Measurements from ENCODE around the gene PKN3. TPM values are rescaled to one million over a fixed set of nuclear protein-coding genes. Genes with fewer than 3 reads are reported as not detected.

PKN3 gene
- polyA plus RNA-seq, 4 donors: 5.9 to 14.8 (median 9.2) TPM

DNA sequence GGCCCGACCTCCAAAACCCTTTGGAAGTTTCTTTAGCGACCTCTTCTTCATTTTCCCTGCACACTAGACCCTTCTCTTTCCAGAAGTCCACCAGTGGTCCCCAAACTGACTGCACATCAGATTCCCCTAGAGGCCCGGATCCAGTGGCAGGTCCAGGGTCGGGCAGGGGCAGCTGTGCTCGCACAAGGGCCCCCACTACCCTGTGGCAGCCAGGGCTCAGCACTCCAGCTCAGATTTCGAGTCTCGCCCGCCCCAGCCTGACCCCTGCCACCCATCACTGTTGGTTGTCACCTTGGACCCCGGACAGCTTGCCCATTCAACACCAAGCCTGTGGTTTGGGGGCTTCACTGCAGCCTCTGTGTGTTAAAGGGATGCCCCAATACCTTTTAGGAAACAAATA is 29.4 kb downstream of the PKN3 start:
- no peak for DNase-seq (ENCODE audit: low read depth in 4 of 4, low spot score in 3 of 4)

DNA sequence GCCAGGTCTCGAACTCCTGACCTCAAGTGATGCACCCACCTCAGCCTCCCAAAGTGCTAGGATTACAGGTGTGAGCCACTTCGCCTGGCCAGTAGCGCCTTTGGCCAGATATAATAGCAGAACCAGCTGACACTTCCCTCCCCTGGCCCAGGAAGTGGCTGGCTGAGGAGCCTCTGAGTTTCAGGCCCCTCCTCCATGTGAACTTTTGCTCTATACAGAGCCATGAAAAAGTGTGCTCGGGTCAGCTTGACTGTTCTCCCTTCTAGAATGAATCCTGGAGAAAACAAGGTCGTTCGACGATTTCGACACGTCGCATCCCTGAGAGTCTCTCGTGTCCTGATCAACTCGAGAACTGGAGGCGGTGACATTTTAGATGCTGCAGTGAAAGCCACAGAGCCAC is 30.3 kb downstream of the PKN3 start:
- no peak for DNase-seq (ENCODE audit: low read depth in 4 of 4, low spot score in 3 of 4)

DNA sequence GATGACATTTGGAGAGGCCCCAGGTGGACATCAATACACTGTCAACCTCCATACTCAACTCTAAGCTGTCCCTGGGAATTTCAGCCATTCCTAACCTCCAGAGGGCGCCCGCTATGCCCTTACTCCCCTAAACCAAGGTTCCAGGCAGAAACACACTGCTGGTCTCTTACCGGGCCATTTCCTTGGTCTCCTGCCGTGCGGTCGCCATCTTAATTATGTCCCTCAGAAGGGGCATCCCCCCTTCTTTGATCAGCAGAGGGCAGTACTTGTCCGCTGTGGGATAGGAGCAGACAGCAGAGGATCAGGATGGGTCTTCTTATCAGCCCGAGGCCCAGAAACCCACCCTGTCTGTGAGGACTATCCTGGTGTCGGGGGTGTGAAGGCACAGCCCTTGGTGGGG is 31.0 kb downstream of the PKN3 start:
- peak; percentile 54 to 64 (median 59) for DNase-seq (ENCODE audit: low read depth in 4 of 4, low spot score in 3 of 4)

DNA sequence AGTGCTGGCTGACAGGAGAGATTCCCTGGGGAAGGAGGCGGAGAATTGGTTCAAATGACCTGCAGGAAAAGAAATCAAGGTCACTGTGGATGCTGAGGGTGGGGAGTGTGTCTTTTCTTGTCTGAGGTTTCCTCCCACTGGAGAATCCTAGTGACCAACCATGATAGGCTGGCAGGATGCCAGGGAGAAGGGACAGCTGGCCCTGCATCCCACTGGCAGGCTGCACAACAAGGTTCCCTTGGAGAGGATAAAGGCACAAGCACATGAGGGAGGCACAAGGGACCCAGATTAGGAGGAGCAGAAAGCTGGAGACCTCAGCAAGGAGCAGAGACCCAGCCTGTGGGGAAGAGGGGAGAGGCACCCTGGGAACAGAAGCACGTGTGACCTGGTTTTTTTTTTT is 33.1 kb downstream of the PKN3 start:
- DNase-seq (ENCODE audit: low read depth in 4 of 4, low spot score in 3 of 4): no peak

DNA sequence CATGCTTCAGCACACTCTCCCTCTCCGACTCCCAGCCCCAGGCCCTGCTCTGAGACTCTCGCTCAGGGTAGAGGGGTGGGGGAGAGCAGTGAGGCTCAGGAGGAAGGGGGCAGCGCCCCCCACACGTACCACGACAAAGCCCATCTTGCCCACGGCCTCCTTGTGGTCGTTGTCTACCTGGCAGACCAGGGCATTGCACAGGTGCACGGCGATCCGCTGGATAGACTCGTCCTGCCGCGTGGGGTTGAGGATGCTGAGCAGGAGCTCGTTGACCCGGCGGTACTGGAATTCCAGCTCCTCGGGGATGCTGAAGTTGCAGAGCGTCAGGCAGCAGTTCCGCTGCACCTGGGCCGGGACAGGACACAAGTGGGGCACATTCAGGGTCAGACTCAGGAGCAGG is 40.1 kb downstream of the PKN3 start:
- DNase-seq (ENCODE audit: low read depth in 4 of 4, low spot score in 3 of 4): no peak

DNA sequence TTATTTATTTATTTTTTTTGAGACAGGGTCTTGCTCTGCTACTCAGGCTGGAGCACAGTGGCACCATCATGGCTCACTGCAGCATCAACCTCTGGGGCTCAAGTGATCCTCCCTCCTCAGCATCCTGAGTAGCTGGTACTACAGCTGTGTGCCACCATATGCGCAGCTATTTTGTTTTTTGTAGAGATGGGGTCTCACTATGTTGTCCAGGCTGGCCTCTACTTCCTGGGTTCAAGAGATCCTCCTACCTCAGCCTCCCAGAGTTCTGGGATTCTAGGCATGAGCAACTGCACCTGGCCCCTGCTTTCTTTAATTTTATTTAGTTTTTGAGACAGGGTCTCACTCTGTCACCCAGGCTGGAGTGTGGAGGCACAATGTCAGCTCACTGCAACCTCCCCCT is 41.1 kb downstream of the PKN3 start:
- DNase-seq (ENCODE audit: low read depth in 4 of 4, low spot score in 3 of 4): no peak

DNA sequence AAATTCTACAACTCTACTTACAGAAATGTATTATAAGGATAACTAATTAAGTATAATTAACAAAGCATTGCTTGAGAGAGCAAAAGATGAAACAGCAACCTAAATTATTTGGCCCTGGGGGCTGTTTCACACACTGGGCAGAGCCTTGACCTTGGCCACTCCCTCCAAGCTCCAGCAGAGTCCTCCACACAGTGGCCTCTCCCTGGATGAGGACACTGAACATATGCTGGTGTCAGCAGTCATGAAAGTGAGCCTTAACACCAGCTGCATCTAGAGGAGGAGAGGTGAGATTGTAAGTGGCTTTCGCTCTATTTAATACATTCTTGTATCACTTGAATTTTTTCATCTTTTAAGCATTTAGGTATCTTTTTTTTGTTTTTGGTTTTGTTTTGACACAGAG is 44.9 kb downstream of the PKN3 start:
- no peak for DNase-seq (ENCODE audit: low read depth in 4 of 4, low spot score in 3 of 4)

DNA sequence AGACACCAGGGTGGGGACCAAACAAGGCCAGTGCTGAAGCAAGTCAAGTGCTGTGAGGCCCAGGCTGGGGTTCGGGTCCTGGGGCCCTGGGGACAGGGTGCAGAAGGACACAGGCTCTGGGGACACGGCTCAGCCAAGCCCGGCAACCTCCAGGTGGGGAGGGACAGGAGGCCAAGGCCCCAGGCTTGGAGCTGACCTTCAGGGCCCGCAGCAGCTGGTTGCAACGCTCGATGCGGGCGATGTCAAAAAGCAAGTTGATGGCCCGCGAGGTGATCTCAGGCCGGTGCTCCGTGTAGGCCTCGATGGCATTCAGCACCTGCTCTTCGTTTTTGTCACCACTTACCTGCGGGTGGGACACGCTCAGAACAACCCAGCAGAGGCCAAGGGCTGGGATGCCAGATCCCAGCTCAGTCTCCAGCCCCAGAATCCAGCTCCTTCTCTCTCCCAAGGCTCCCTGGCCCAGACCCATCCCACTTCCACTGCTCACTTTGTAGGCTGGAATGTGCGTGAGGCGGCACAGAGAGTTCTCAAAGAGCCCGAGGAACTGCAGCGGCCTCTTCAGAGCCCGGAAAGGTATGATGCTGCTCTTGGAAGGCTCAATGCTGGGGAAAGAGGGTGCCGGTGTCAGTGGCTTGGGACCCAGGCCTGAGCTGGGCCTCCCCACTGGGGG is 48.8 kb downstream of the PKN3 start:
- no peak for DNase-seq (ENCODE audit: low read depth in 4 of 4, low spot score in 3 of 4)

DNA sequence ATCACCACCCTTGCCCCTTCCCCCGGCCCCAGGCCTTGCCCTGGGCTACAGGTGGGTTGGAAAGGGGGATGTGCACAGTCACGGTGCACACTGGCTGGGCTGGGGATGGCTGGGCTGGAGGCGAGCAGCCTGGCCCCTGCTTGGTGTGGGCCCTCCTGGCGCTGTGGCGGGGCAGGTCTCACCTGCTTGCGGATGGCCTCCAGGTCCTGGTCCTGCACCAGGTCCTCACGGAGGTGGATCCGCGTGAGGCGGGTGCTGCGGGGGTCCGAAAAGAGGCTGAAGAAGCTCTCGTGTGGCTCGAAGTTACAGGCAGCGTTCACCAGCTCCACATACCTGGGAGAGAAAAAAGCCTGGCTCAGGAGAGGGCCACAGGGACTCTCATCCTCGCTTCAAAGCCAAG is 51.3 kb downstream of the PKN3 start:
- no peak for DNase-seq (ENCODE audit: low read depth in 4 of 4, low spot score in 3 of 4)

DNA sequence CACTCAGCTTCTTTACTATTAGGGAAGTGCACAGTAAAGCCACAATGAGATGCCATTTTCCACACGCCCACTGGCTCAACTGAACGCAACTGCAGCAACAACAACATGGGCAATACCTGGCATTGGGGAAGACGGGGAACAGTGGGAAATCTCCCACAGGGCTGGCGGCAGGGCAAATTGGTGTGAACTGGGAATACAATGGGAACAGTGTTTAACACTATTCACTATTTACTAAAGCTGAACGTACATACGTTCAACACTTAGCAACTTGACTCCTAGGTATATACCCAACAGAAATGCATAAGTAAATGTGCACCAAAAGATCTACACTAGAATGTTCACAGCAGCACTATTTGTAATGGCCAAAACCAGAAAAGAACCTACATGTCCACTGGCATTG is 55.3 kb downstream of the PKN3 start:
- DNase-seq (ENCODE audit: low read depth in 4 of 4, low spot score in 3 of 4): no peak

DNA sequence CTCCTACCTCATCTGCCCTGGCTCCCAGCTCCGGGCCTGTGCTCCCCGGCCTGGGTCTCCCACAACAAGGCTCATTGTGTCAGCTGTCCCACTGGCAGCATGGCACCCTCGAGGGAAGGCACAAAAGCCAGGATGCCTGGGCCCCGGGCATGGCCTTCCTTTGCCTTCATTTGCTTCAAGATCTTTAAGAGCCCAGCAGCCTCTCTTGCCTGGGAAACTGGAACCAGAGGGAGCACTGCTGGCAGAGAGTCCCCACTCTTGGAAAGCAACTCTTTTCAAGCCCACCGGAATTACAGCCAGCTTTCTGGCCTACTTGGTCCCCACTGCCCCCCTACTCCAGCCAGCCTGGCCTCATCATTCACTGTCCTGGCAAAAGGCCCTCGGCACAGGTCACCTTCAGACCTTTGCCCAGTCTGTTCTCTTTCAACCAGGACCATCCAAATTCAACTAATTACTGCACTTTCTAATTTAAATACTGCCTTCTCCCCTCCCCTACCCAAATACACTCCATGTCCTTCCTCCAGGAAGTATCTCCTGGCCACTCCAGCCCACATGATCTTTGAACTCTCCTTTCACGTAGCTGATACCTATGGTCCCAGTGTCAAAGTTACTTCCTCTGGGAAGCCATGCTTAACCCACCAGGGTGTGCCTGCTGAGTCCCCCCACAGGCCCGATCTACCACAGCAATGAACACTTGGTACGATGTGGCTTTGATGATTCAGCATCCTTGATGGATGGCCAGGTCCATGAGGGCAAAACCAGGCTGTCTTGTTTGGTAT is 60.6 kb downstream of the PKN3 start:
- DNase-seq (ENCODE audit: low read depth in 4 of 4, low spot score in 3 of 4): no peak

DNA sequence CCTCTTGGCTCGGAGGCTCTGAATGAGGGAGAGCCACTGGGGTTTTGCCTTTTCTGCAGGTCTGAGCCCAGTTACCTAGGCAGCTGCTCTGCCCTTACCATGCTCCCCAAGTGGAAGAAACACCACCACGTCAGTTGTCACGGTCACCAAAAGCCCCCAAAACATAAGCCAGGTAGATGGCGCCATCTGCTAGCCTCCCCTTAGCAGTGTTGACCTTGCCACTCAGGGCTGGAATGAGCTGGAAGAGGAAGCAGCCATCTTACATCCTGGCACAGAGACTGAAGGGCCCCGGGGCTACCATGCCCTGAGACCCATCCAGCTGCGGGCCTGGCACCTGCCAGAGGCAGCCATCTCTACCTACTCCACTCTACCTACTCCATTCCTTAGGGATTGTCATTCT is 62.1 kb downstream of the PKN3 start:
- no peak for DNase-seq (ENCODE audit: low read depth in 4 of 4, low spot score in 3 of 4)

DNA sequence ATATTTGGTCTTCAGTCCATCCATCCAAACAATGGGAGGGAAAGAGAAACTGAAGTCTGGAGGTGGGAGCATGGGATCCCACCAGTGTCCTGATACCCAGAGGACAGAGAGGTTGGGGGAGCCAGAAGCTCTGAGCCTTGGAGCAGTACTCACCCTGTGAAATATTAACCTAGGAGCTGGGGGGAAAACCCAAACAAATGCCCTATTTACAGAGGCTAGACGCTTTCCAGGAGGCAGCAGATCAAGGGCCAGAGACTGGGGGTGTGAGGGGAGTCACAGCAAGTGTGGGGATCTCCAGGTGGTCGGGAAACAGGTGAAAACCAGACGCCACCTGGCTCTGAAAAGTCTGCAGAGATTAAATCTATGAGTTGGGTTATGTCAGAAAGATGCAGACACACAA is 63.2 kb downstream of the PKN3 start:
- no peak for DNase-seq (ENCODE audit: low read depth in 4 of 4, low spot score in 3 of 4)

DNA sequence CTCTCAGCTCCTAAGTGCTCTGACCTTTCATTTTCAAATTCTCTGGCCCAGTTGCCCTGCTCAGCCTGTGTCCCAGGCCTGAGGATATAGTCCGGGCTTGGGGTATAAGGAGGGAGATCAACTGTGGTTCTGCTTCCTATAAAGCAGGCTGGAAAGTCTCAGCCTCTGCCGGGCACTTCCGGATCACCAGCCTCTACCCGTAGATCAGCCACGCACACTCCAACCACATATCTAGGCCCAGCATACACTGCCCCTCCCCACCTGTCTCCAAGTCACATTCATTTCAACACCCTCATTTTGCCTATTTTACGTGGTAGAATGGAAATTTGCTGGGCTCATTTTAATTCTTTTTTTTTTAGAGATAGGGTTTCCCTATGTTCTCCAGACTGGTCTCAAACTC is 66.3 kb downstream of the PKN3 start:
- DNase-seq (ENCODE audit: low read depth in 4 of 4, low spot score in 3 of 4): no peak

Other genes starting within 250 kb of the PKN3 start
- gene ODF2, start 246.5 kb upstream of the PKN3 start, polyA plus RNA-seq (ENCODE audit: insufficient read length in 4 of 4): 10 to 100 TPM; 29.8 to 51.4 (median 45.3) TPM
- 10 to 100 TPM; 20.0 to 30.7 (median 30.3) TPM for gene GLE1, start 197.8 kb upstream of the PKN3 start, polyA plus RNA-seq (ENCODE audit: insufficient read length in 4 of 4)
- 100 to 1,000 TPM; 299 to 423 (median 338) TPM for gene SPTAN1, start 149.9 kb upstream of the PKN3 start, polyA plus RNA-seq (ENCODE audit: insufficient read length in 4 of 4)
- gene DYNC2I2, start 45.7 kb upstream of the PKN3 start, polyA plus RNA-seq (ENCODE audit: insufficient read length in 4 of 4): 10 to 100 TPM; 36.2 to 84.6 (median 56.2) TPM
- 100 to 1,000 TPM; 466 to 785 (median 628) TPM for gene SET, start 13.3 kb upstream of the PKN3 start, polyA plus RNA-seq (ENCODE audit: insufficient read length in 4 of 4)
- 10 to 100 TPM in 3 of 4 donors, 1 to 10 TPM in 1; 5.6 to 23.0 (median 17.0) TPM for gene ZDHHC12, start 21.6 kb downstream of the PKN3 start, polyA plus RNA-seq (ENCODE audit: insufficient read length in 4 of 4)
- 10 to 100 TPM; 28.6 to 39.9 (median 31.3) TPM for gene ZER1, start 69.4 kb downstream of the PKN3 start, polyA plus RNA-seq (ENCODE audit: insufficient read length in 4 of 4)
- gene TBC1D13, start 84.8 kb downstream of the PKN3 start, polyA plus RNA-seq (ENCODE audit: insufficient read length in 4 of 4): 10 to 100 TPM; 32.6 to 40.0 (median 35.8) TPM
- 10 to 100 TPM in 1 of 4 donors, 1 to 10 TPM in 3; 4.5 to 16.8 (median 7.3) TPM for gene ENDOG, start 116.0 kb downstream of the PKN3 start, polyA plus RNA-seq (ENCODE audit: insufficient read length in 4 of 4)
- 10 to 100 TPM; 27.3 to 50.2 (median 38.5) TPM for gene SPOUT1, start 127.3 kb downstream of the PKN3 start, polyA plus RNA-seq (ENCODE audit: insufficient read length in 4 of 4)
- 10 to 100 TPM in 3 of 4 donors, 1 to 10 TPM in 1; 5.3 to 31.2 (median 19.8) TPM for gene KYAT1, start 179.4 kb downstream of the PKN3 start, polyA plus RNA-seq (ENCODE audit: insufficient read length in 4 of 4)
- gene LRRC8A, start 179.6 kb downstream of the PKN3 start, polyA plus RNA-seq (ENCODE audit: insufficient read length in 4 of 4): 10 to 100 TPM; 24.1 to 30.7 (median 27.3) TPM
- 10 to 100 TPM; 39.0 to 71.7 (median 51.0) TPM for gene PHYHD1, start 218.5 kb downstream of the PKN3 start, polyA plus RNA-seq (ENCODE audit: insufficient read length in 4 of 4)
- gene DOLK, start 245.1 kb downstream of the PKN3 start, polyA plus RNA-seq (ENCODE audit: insufficient read length in 4 of 4): 10 to 100 TPM; 12.3 to 17.3 (median 16.0) TPM
- 10 to 100 TPM; 32.0 to 53.5 (median 41.4) TPM for gene NUP188, start 245.2 kb downstream of the PKN3 start, polyA plus RNA-seq (ENCODE audit: insufficient read length in 4 of 4)